GM19023 (cell line): Measurements from ENCODE around the gene DSCAM.
"Not testable (repeated sequence)": the region's sequence is repeated elsewhere in the genome, so short reads cannot be mapped to it uniquely, and the experiment has no call there.

Experiments used
- ATAC-seq: cut with Tn5 transposase; IDR thresholded peaks from one replicate; pipeline ENCODE4 v1.9.1; 2021; ENCODE audit warnings: mild to moderate bottlenecking, moderate library complexity; ENCODE audit not compliant: unreplicated experiment

Gene DSCAM

DNA sequence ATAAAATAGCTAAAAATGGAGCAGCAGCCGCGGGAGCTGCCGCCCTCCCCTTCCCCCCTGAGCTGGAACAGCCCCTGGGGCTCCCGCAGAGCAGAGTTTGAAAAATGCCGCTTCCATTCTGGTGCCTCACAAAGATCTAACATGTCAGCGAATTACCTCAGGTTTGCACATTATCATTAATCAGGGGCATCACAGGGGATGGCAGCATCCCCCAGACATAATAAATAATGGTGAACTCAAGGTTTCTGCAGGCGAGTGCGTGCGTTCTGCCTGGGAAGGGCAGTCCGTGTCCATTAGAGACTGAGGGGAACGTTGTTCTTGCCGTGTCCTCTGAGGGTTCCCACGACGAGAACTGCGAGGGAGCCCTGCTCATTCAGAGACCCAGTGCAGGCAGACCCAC is 372.4 kb downstream of the DSCAM start:
- ATAC-seq: no peak

DNA sequence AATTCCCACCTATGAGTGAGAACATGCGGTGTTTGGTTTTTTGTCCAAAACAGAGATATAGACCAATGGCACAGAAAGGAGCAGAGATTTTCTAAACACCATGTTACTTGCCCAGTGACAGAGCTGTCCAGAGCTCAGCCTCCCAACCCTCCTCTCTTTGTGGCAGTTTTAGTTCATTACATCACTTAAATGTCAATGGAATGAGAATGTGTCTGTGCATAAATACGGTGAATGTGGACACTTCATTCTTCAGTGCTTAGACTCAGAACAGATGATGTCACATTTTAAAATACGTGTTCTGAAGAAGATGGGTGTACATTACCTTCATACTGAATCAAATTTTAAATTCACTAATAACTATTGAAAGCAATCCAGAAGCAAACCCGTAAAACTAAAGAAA is 374.9 kb downstream of the DSCAM start:
- no peak for ATAC-seq

DNA sequence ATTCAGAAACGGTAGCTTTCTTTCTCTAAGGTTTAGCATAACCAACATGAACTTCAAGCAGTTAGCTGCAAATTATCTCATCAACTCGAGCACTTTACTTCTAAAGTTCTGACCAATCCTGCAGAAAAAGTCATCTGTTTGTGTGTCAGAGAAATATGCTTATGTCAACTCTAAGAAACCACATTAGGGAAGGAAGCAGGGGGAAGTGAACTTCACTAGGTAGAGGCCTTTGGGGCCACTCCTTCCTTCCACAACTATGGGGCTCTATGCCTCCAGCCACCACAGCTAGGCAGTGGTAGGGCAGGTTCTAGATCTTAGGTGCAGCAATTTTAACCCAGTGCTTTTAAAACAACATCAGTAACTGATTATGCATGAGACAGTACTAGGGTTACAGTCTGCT is 375.9 kb downstream of the DSCAM start:
- ATAC-seq: no peak

DNA sequence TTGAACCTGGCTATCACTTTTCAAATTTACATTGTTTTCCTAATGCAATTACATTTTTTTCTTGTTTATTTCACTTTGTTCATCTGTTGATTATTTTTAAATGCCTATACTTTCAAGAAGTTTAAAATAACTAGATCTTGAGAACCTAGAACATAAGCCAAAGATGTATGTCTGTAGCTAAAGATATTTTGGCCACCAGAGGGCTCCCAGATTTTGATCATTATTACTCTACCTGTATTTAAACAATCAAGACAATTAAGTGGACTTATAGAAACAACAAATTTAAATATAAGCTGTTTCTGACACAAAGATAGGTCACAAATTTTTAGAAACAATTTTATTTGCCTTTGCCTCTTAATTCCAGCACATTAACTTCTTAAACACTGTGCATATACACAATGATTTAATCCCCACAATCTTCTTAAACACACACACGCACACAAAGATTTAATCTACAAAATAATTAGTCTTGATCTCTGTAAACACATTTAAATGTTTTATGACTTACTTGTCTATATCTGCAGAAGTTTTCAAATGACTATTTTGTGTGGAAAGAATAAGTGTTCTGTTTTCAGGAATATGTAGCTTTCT is 380.0 kb downstream of the DSCAM start:
- ATAC-seq: no peak

DNA sequence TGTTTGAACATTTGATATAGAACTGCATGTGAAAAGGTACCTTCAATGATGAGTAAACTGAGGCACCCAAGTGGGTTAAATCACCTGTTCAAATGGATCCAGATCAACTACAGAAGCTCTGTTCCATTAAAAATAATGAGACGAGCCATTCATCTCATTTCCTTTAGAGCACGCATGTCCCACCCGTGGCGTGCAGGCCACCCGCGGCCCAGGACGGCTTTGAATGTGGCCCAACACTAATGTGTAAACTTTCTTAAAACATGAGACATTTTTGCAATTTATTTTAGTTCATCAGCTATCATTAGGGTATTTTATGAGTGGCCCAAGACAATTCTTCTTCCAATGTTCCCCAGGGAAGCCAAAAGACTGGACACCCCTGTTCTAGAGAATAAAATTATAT is 381.6 kb downstream of the DSCAM start:
- no peak for ATAC-seq

DNA sequence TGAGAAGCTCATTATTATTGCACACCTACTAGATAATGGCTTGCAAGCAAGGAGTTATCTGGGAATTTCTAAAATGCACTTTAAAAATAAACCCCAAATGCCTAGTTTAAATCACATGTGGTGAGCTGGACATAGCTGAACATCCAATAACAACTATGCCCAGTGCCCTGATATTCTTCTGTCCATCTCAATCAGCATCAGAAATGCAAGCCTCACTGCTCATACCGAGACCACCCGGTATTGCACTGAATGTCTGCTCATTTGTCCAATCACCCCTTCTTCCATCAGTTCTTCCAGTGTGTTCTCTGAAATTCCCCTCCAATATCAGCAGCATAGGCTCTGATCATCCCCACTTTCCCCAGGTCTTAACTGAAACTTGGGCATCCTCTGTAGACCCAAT is 383.8 kb downstream of the DSCAM start:
- ATAC-seq: no peak

DNA sequence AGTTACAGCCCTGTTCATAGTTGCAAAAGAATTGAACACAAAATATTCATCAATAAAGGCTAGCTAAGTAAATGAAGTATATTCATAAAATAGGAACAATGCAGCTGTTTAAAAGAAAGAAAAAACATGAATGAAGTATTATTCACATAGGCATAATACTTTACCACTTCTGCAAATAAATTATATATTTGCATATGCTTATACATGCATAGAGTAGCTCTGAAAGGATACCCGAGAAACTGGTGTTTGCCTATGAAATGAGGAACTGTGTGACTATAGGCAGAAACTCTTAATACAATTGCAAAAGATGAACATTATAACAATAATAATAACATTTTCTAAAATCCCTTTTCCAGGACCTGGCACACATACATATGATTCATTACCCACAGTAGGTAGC is 385.9 kb downstream of the DSCAM start:
- ATAC-seq: no peak

DNA sequence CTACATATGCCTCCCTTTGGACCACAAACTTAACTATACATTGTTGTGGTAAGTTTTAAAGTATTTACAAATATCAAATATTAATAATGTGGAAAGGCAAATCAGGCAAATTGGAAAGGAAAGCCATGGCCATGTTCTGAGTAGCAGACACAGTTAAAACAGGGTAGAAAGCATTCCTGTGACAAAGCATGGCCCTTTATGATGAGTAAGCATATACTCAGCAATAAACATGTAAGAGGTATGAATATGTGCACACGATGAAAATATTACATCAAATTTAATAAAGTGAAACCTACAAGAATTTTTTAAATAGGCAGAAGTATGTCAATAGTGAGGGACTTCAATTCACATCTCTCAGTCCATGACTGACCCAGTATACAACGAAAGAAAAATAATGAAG is 389.2 kb downstream of the DSCAM start:
- ATAC-seq: no peak

DNA sequence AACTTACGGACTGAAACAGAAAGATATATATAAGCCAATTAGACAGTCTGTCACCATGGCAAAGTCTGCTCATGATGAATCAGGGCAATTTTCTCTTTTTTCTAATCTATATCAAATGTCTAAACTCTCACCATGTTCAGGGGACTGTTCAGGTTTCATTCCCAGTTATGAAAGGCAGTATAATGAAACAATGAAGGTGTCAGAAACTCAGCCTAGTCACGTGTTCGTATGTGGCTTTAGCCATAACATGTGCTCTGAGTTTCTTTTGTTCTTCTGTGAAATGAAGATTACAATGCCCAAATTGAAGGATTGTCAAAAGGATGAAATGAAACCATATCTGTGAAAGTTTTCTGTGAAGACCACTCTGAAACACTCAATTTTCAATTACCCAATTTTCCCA is 392.9 kb downstream of the DSCAM start:
- ATAC-seq: no peak

DNA sequence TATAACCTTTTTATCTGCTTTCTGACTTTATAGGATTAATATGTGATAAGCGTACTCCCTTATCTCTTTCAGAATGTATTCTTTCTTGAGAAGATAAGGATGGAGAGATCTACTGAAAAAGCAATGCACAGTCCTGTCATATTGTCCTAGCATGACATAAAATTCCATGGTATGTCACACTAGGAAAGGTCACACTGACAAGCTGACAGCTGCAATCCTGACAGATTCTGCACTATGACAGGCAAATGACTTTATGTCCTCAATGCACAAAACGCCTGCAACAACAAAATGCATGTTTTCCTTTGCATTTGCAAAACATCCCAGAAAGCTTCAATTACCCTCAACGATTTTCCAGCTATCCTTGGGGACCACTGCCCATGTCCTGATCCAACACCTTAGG is 393.8 kb downstream of the DSCAM start:
- no peak for ATAC-seq

DNA sequence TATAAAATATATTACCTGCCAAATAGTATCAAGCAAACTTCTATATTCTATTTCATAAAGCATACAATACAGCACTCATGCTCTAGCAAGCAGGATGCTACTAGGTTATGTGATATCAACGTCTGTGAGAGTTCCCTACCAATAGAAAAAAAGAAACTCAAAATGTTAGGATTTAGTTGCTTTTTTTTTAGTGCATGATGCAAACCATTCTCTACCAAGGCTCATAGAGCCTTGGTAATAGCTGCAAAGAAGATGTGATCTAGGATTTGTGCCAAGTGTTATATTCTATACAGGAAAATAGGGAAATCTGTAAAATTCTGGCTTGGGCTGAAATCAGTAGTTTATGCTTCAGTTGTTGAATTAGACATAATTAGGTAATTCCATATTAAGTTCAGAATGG is 394.4 kb downstream of the DSCAM start:
- no peak for ATAC-seq

DNA sequence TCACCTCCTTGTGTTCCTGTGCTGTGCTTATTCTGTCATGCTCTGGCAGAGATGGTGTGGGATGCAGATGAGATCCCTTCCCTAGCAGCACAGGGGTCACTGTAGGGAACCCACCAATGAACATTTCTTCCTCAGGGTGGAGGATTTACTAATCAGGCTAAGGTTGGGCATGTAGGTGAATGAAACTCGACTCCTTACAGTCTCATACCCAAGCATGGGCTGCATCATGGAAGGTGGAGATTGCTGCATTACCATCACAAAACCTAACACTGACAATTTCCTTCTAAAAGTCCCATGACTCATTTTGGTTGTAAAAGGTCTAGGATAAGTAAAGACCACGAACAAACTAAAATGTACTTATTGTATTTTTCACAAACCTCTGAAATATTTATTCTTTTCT is 399.9 kb downstream of the DSCAM start:
- ATAC-seq: no peak

DNA sequence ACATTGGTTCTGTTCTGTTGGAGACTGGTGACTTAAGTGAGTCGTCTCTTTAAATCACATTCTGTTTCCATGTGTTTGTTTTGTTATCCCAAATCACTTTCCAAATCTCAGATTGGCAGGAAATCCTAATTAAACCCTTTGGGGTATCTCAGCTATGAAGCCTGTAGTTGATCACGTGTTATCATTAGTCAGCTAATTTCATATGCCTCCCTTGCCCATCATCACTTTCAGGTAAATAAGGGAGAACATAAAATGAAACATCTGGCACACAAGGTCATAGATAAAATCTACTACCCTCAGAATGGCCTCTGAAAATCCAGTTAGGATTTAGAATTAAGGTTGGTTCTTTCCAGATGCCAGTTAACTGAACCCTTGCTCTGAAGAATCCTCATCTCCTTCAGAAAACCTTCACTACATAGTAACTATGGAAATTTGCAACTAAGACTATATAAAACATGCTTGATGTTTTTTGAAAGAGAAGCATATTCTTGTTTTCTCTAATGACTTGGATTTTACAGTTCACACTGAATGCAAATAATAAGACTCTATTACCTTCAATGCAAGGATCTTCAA is 401.5 kb downstream of the DSCAM start:
- no peak for ATAC-seq

DNA sequence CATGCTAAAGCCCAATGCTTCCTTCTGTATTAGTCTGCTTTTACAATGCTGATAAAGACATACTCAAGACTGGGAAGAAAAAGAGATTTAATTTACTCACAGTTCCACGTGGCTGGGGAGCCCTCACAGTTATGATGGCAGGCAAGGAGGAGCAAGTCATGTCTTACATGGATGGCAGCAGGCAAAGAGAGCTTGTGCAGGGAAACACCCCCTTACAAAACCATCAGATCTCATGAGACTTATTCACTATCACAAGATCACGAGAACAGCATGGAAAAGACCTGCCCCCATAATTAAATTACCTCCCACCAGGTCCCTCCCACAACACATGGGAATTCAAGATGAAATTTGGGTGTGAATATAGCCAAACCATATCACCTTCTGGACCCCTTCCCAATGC is 407.4 kb downstream of the DSCAM start:
- not testable (repeated sequence) for ATAC-seq

DNA sequence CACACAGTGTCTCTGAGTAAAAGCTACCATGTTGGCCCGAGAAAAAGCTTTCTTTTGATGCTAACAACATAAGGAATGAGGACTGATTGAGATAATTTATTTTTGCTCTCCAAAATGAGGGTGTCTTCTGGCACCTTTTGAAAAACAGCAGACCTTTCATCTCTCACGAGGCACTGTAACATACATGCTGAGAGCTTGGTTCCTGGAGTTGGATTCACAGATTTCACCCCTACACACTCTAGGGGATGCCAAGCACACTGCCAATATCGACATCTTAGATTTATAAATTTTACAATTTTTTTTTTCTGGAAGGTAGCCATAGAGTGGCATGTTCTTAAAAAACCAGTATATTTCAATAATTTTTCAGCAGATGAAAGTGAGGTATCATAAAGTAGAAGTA is 408.3 kb downstream of the DSCAM start:
- no peak for ATAC-seq

DNA sequence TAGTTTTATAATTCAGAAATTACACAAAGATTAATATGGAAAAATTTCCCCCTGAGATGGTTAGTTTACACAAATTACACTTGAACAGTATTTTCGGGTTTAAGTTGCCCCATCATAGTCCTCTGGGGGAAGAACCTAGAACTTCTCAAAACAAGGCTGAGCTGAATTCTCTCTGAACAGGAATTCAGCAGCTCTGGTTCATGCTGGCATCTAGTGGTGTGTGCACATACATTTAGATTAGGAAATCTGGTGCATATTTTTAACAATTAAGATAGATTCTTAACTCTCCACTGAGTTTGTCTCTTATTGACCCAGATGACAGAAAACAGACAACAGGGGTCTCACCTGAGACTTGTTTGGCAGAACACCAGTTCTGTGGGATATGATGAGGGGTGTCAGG is 410.7 kb downstream of the DSCAM start:
- no peak for ATAC-seq

DNA sequence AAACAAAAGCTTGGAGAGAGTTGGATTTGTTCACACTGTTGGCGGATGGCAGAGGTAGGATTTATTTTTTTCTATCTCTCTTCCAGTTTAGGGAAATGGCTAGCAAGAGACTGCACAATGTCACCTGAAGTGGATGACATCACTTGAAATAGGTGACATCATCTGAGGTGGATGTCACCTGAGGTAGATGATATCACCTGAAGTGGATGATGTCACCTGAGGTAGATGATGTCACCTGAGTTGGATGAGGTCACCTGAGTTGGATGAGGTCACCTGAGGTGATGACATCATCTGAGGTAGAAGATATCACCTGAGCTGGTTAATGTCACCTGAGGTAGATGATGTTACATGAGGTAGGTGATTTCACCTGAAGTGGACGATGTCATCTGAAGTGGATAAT is 413.4 kb downstream of the DSCAM start:
- no peak for ATAC-seq

DNA sequence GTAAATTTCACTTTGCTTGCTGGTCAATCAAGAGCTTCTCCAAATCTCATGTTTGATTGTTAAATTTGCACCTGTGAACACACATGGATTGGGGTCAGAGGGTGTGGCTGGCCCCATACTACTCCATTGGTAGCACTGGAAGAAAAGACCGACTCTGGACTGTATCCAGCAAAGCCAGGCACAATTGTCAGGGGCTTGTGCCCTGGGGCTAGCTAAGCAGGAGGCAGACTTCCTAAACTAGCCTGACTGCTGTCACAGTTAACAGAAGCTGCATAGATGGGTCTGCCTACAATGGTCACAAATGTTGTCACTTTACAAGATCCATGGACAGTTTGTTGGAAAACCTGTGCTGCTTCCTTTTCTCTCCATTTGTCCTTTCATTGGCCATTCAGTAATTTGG is 421.0 kb downstream of the DSCAM start:
- no peak for ATAC-seq

DNA sequence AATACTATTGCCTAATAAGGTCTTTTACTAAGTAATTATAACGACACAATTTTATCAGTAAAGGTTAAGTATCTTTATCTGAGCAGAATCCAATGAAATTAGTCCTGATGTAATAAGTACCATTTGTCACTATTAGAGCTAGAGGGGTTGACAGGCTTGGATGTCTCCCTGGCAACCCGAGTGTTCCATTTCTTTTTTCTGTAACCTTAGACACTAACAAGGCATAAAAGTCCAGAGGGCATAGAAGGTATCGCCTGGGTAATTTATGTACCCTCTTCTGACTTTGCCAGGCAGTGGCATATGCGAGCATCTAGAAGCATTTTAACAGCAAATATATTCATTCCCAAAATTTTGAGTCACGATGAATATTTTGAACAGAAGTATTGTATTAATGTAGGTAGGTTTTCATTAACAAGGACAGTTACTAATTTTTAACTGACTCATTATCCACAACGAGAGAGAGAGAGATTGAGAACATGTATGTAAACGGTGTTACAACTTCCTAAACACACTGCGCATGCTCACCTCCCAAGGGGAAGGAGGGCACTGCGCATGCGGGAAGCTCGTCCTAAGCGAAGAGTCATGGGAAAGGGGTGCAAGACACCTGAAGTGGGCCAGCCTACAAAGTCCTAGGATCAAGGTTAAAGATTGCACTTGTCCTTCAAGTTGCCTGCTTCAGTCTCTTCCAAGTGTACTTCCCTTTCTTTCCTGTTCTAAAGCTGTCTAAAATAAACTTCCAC is 423.9 kb downstream of the DSCAM start:
- no peak for ATAC-seq

DNA sequence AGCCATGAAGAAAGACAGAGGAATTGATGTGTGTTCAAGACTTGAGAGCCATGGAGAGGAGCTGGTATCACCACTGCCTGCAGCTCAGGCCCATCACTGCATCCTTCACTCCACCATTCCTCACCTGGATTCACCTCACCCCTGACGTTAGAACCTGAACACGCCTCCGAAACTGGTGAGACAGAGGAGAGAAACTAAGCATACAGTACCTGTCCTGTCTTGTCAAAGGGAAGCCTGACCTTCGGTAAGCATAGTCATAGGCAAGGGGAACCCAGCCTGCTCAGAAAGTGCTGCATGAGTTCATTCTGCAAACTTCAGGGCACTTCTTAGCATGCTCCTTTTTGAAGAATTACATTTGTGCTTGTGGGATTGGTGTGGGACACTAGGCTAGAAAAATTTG is 425.8 kb downstream of the DSCAM start:
- no peak for ATAC-seq

DNA sequence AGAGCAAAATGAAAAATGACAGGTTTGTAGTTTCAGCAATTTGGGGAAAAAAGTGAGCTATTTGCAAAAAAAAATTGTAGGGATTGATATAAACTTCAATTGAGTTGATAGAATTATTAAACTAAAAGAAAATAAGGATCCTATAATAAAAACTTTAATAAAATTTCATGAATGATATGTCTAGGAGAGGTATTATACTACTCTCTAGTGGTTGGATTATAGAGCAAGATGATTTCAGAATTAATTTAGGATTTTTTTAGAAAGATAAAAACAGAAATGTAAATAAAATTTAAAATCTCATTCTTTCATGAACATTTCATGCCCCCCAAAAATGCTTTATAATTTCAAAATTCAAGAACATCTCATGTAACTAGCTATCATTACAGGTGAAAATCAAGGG is 430.4 kb downstream of the DSCAM start:
- no peak for ATAC-seq

DNA sequence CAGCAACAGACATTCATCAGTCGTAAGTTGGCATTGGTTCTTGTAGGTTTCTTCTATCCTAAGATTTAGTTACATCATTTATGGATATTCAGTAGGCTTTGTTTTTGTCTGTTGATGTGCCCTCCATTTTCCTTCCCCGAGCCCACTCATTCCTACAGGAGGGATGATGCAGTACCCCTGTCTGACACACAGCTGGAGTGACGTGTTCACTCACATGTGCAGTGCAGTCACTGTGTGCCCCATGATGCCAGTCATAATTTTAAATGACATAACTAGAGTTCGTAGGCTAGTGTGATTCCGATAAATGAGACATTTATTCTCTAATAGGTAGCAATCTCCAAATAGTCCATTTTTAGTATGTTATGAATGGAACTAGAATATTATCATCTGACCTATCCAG is 438.4 kb downstream of the DSCAM start:
- no peak for ATAC-seq

DNA sequence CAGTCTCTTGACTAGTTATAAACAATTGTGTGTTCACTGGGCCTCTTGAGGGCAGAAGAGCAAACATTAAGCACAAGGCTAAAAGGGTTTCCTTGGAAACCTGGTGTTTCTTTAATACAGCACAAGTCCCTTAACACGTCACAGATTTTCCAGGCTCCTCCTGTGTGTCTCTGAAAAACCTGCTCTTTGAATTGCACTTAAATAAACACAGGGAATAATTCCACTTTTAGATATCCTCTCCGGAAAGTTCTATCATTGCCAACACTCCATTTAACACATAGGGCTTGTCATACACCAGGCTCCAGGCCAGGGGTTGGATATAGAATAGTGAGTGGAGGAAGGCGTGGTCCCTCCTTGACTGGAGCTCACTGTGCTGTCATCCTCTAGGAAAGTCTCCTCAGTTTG is 442.6 kb downstream of the DSCAM start:
- ATAC-seq: no peak
